IgD-negative memory B cell (primary cell): Measurements from ENCODE around the gene PRR9. TPM values are rescaled to one million over a fixed set of nuclear protein-coding genes. Genes with fewer than 3 reads are reported as not detected.

ENCODE experiments used
- H3K27ac Mint-ChIP-seq, 3 donors: one replicate each; pipeline ENCODE4 v1.8.0; 2020 to 2022; ENCODE audit warnings: mild to moderate bottlenecking in 3 of 3, mixed read lengths in 3 of 3, moderate library complexity in 1 of 3
- H3K27me3 Mint-ChIP-seq: one replicate; pipeline ENCODE4 v1.8.0; 2021; ENCODE audit warnings: mixed read lengths
- H3K36me3 Mint-ChIP-seq: one replicate; pipeline ENCODE4 v1.8.0; 2020; ENCODE audit warnings: mild to moderate bottlenecking, mixed read lengths
- H3K4me1 Mint-ChIP-seq, 3 donors: one replicate each; pipeline ENCODE4 v1.8.0; 2020 to 2022; ENCODE audit warnings: mixed read lengths in 3 of 3, mild to moderate bottlenecking in 1 of 3
- H3K4me3 Mint-ChIP-seq, 4 donors: one replicate each; pipeline ENCODE4 v1.8.0; 2020 to 2022; ENCODE audit warnings: mild to moderate bottlenecking in 4 of 4, mixed read lengths in 4 of 4, moderate library complexity in 3 of 4
- H3K9me3 Mint-ChIP-seq, 3 donors: one replicate each; pipeline ENCODE4 v1.8.0; 2020 to 2021; ENCODE audit warnings: mixed read lengths in 3 of 3, mild to moderate bottlenecking in 1 of 3
- polyA plus RNA-seq: library from polyadenylated mRNA; unstranded; fragments of 300-500 nt; fragmentation: Illumina TruSeq; gene quantifications from one replicate; pipeline ENCODE4 v1.2.3, GENCODE V29; 2021

Gene PRR9
- polyA plus RNA-seq, 1 donor from 2014 or later, result not detected

DNA sequence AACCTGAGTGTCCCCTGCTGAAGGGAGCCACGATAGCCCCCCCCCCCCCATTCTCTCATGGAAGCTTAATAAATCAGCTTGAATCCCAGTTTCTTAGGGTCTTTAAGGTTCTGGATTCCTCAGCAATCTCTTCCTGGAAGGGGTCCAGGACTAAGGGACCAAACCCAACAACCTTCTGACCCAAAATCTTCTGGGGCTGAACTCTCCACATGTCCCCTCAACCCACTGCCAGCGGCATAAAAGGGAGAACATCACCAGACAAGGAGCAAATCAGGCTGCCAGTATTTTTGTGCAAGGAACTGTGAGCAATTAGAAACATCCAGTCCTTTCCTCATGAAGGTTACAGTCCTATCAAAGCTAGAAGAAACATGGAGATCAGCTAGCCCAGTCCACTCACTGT, 29.4 kb downstream of the PRR9 start:
- no peak overlapping the region for H3K4me3 Mint-ChIP-seq

DNA sequence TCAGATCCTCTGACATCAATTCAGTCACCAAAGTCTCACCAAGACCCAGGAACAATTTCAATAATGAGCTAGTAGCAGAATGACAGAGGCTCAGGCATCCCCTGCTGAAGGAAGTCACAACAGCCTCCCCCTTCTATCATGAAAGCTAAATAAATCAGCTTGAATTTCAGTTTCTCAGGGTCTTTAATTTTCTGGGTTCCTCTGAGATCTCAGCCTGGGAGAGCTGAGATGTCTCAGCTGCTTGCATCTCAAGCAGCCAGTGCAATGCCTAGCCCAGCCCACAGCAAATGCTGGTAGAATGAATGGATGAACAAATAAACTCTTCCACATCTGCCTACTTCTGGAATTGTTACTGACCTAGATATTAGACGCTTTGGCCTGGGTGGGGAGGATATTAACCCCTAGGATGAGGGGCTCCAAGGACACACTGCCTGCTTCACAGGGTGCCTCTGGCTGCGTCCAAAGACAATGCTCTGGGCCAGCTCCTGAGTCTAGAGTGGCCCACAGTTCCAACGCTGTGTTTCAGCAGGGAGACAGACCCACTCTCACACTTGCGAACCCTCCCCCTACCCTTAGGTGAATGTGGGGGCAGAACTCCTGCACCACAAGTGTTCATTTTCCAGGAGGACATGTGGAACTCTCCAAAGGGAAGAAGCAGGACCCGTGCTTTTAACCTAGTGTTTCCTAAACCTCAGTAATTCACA, 30.9 kb downstream of the PRR9 start:
- H3K27me3 Mint-ChIP-seq, result peaks cover 9% of the 10 kb centered on the region
- no peak overlapping the region for H3K27ac Mint-ChIP-seq
- peaks cover 2% of the 10 kb centered on the region for H3K36me3 Mint-ChIP-seq
- H3K9me3 Mint-ChIP-seq, result peaks cover 3 to 7% (median 3%) of the 10 kb centered on the region in 3 donors
- H3K4me3 Mint-ChIP-seq, result no peak overlapping the region
- peaks cover 0 to 7% (median 0%) of the 10 kb centered on the region in 3 donors for H3K4me1 Mint-ChIP-seq

More for the DNA sequence above, 29.4 kb downstream of the PRR9 start:
- no peak overlapping the region for H3K27ac Mint-ChIP-seq
- H3K9me3 Mint-ChIP-seq, result peaks cover 3 to 7% (median 3%) of the 10 kb centered on the region in 3 donors
- peaks cover 0 to 6% (median 0%) of the 10 kb centered on the region in 3 donors for H3K4me1 Mint-ChIP-seq
- peaks cover 2% of the 10 kb centered on the region for H3K36me3 Mint-ChIP-seq
- H3K27me3 Mint-ChIP-seq, result peaks cover 9% of the 10 kb centered on the region

DNA sequence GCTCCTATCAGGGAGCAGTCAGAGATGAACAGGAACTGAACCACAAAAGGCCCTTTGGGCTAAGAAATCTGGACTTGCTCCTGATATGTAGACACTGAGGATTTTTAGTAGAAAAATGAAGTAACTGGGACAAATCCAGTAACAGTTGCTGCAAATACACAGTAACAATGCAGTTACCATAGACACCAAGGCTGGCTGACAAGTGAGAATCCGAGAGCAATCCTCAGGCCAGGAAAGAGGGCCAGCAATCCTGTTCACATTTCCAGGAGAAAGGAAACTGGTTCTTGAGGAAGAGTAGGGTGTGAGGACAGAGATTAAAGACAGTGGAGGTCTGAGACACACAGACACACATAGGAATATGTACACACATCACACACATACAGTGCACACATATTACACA, 32.8 kb downstream of the PRR9 start:
- peaks cover 2% of the 10 kb centered on the region for H3K36me3 Mint-ChIP-seq
- H3K4me3 Mint-ChIP-seq, result no peak overlapping the region
- H3K27ac Mint-ChIP-seq, result no peak overlapping the region
- H3K4me1 Mint-ChIP-seq, result peaks cover 0 to 7% (median 0%) of the 10 kb centered on the region in 3 donors
- H3K27me3 Mint-ChIP-seq, result peaks cover 8% of the 10 kb centered on the region
- peaks cover 0 to under 1% (median 0%) of the 10 kb centered on the region in 3 donors for H3K9me3 Mint-ChIP-seq

DNA sequence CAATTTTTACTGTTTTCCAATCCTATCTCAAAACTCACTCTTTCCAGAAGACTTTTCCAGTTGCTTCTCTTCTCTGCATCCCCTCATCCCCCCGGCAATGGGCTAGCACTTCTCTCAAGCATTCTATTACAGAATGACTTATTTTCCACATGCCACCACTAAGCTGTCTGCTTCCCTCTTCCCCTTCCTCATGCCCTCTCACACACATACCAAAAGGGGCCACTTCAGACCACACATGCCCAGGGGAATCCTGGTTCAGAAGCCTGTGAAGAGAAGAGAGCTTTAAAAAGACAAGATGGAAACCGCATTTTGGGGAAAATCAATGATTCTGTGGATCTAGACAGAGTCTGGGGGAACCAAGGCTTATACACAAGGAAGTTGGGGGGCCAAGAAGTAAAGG, 33.7 kb downstream of the PRR9 start:
- Mint-ChIP-seq H3K9me3 (no peaks in the 10 kb centered on the region), H3K4me1 (peaks cover 0 to 7% (median 0%) of the 10 kb centered on the region in 3 donors), H3K4me3 (peak overlapping the region in 2 of 4 donors; percentile 1 to 45), H3K36me3 (peaks cover 2% of the 10 kb centered on the region), H3K27ac (no peak overlapping the region), H3K27me3 (peaks cover 8% of the 10 kb centered on the region)

DNA sequence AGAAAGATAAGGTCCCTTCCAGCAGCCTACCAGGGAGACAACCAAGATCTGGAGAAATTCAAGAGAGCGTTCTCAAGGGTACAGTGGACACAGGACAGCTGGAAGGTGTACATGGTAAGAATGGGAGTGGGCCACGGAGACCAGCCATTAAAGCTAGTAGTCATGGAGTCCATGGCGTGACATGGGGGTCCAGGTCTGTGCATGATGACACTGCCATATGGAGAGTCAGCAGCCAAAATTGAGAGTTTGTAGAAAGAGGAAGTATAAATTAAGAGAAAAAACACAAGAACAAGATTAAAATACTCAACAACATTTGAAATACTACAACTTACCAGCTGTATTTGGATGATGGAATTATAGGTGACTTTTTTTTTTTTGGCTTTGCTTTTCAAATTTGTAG, 34.2 kb downstream of the PRR9 start:
- Mint-ChIP-seq H3K4me3 (no peak overlapping the region), H3K36me3 (peaks cover 2% of the 10 kb centered on the region), H3K4me1 (peaks cover 0 to 7% (median 0%) of the 10 kb centered on the region in 3 donors), H3K27ac (no peak overlapping the region), H3K27me3 (peaks cover 8% of the 10 kb centered on the region), H3K9me3 (no peaks in the 10 kb centered on the region)

DNA sequence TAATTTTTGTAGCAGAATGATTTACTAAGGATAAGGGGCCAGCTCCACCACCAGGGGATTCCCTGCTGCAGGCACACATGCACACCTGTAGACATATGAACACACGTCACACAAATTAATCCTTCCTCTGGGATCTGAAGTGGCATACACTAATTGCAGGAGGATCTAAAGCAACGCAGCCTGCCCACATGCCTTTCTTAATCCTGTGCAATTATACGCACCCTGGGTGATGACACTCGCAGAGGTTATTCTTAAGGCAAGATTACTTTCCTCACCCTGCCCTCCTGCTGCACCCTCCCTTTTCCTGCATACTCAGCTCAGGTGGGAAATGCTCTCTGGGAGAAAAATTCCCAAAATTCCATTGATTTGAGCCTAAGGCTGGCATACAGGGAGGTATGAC, 34.6 kb downstream of the PRR9 start:
- peaks cover 8% of the 10 kb centered on the region for H3K27me3 Mint-ChIP-seq
- H3K4me1 Mint-ChIP-seq, result peaks cover 0 to 7% (median 0%) of the 10 kb centered on the region in 3 donors
- H3K27ac Mint-ChIP-seq, result no peak overlapping the region
- H3K4me3 Mint-ChIP-seq, result no peak overlapping the region
- peaks cover 2% of the 10 kb centered on the region for H3K36me3 Mint-ChIP-seq
- H3K9me3 Mint-ChIP-seq, result no peaks in the 10 kb centered on the region

DNA sequence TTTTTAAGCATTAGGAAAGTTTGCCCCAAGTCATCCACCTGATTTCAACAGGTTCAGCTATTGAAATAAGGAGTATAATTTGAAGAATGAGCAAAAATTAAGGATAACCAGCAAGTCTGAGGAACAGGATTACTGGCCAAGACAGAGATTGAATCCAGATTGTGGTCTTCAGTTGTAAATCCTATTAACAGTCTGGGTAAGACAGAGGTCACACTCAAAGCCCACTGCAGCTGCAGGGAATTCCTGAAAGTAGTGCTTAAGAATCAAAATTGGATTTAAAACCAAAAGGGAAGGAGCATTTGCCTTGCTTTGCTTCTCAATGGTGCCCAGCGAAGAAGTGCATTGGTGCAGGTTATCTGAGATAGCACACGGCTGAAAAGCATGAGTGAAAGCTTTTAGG, 35.7 kb downstream of the PRR9 start:
- H3K27me3 Mint-ChIP-seq, result peaks cover 3% of the 10 kb centered on the region
- H3K4me3 Mint-ChIP-seq, result no peak overlapping the region
- peaks cover 2% of the 10 kb centered on the region for H3K36me3 Mint-ChIP-seq
- no peak overlapping the region for H3K27ac Mint-ChIP-seq
- peaks cover 0 to 7% (median 0%) of the 10 kb centered on the region in 3 donors for H3K4me1 Mint-ChIP-seq
- H3K9me3 Mint-ChIP-seq, result no peaks in the 10 kb centered on the region

DNA sequence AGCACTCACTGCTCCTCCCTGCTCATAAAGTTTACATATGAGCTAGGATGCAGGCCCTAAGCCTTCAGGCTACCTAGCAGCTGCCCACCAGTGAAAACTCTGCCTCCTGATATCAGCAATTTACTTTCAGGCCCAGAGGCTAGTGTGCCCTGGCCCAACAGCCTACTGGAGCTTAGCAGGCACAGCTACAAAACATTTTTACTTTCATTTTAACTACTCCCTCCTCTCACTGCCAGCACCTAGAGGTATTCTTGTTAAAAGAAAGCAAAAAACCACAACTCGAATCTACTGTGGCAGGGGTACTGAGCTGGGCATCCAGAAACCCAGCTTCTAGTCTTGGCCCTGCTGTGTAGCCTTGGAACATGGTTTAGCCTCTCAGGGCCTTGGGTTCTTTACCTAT, 36.3 kb downstream of the PRR9 start:
- H3K36me3 Mint-ChIP-seq, result peaks cover 2% of the 10 kb centered on the region
- H3K4me3 Mint-ChIP-seq, result no peak overlapping the region
- no peak overlapping the region for H3K27ac Mint-ChIP-seq
- H3K27me3 Mint-ChIP-seq, result peaks cover 3% of the 10 kb centered on the region
- H3K9me3 Mint-ChIP-seq, result no peaks in the 10 kb centered on the region
- peaks cover 0 to 7% (median 0%) of the 10 kb centered on the region in 3 donors for H3K4me1 Mint-ChIP-seq

DNA sequence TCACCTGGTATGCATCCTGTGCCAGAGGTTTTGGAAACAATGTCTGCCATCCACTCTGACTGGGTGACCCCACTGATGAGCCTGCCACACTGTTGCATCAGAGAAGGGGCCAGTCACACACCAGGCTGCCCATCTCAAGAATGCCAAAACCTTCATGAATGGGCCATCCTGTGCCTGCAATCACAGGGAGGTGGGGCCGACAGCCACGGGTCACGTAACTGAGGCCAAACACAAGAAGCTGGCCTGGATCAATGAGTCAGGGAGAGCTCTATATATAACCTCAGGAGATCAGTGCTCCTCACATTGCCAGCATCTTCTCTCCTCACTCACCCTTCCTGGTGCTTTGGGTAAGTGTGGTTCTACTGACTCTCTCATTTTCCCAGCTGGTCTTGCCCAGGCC, 42.0 kb downstream of the PRR9 start, which contains the start of gene LORICRIN:
TSS of gene LORICRIN (plus strand) at position 301 of the 400 bp plus-strand sequence. CDS start 1,263 bp downstream, outside the sequence.
- peak within 1 kb of the TSS; percentile 68 to 93 (median 80) for H3K4me3 Mint-ChIP-seq
- no peaks in the 10 kb centered on the region for H3K36me3 Mint-ChIP-seq
- peaks cover 30% of the 10 kb centered on the region for H3K27me3 Mint-ChIP-seq
- no peak within 1 kb of the TSS for H3K27ac Mint-ChIP-seq
- H3K9me3 Mint-ChIP-seq, result no peaks in the 10 kb centered on the region
- peaks cover 19 to 21% (median 20%) of the 10 kb centered on the region in 3 donors for H3K4me1 Mint-ChIP-seq

DNA sequence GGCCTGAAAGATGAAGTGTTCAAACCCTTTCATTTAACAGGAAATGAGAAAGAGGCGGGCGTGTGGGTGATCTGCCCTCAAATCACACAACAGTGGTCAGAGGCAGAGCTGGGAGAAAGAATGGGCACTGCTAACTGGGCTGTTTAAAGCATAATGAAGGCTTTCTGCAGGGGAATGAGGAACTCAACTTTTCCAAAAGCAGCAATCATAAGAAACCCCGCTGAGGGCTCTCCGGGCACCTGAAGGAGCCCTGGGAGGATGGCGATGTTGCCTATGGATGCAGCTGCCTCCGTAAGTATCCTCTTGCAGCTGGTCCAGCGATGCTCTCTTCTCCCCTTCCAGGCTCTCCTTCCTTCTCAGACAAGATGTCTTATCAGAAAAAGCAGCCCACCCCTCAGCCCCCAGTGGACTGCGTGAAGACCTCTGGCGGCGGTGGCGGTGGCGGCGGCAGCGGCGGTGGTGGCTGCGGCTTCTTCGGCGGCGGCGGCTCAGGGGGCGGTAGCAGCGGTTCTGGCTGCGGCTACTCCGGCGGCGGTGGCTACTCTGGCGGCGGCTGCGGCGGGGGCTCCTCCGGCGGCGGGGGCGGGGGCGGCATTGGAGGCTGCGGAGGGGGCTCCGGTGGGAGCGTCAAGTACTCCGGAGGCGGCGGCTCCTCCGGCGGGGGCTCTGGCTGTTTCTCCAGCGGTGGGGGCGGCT, 43.3 kb downstream of the PRR9 start:
- H3K4me1 Mint-ChIP-seq, result peaks cover 19 to 21% (median 20%) of the 10 kb centered on the region in 3 donors
- no peak overlapping the region for H3K27ac Mint-ChIP-seq
- peaks cover 36% of the 10 kb centered on the region for H3K27me3 Mint-ChIP-seq
- no peaks in the 10 kb centered on the region for H3K36me3 Mint-ChIP-seq
- H3K9me3 Mint-ChIP-seq, result no peaks in the 10 kb centered on the region
- H3K4me3 Mint-ChIP-seq, result peak overlapping the region; percentile 68 to 93 (median 80)

DNA sequence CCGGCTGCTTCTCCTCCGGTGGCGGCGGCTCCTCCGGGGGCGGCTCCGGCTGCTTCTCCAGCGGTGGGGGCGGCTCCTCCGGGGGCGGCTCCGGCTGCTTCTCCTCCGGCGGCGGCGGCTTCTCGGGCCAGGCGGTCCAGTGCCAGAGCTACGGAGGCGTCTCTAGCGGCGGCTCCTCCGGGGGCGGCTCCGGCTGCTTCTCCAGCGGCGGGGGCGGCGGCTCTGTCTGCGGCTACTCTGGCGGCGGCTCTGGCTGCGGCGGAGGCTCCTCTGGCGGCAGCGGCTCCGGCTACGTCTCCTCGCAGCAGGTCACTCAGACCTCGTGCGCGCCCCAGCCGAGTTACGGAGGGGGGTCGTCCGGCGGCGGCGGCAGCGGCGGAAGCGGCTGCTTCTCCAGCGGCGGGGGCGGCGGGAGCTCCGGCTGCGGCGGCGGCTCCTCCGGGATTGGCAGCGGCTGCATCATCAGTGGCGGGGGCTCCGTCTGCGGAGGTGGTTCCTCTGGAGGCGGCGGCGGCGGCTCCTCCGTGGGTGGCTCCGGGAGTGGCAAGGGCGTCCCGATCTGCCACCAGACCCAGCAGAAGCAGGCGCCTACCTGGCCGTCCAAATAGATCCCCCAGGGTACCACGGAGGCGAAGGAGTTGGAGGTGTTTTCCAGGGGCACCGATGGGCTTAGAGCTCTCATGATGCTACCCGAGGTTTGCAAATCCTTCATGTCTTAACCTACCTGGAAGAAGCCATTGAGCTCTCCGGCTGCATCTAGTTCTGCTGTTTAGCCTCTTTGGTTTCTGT, 44.1 kb downstream of the PRR9 start:
- no peaks in the 10 kb centered on the region for H3K9me3 Mint-ChIP-seq
- peak overlapping the region; percentile 53 to 80 (median 74) for H3K4me3 Mint-ChIP-seq
- H3K36me3 Mint-ChIP-seq, result no peaks in the 10 kb centered on the region
- peaks cover 19 to 21% (median 20%) of the 10 kb centered on the region in 3 donors for H3K4me1 Mint-ChIP-seq
- H3K27me3 Mint-ChIP-seq, result peaks cover 36% of the 10 kb centered on the region
- peak overlapping the region in 1 of 3 donors; percentile 60 for H3K27ac Mint-ChIP-seq

DNA sequence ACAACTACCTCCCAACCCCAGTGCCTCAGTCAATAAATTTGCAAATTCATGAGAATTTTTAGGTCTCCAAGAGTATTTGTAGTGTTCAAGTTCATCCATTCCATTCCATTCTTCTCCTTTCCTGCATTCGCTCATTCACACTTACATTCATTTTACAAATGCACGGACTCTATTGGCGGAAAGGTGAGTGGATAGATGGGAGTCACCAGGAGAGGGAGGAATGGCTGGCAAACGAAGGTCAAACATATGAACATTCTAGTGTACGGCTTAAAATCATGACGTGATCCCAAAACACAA, 44.6 kb downstream of the PRR9 start:
- peak overlapping the region; percentile 53 to 80 (median 74) for H3K4me3 Mint-ChIP-seq
- H3K4me1 Mint-ChIP-seq, result peaks cover 19 to 21% (median 20%) of the 10 kb centered on the region in 3 donors
- no peaks in the 10 kb centered on the region for H3K36me3 Mint-ChIP-seq
- peaks cover 0 to 3% (median 0%) of the 10 kb centered on the region in 3 donors for H3K9me3 Mint-ChIP-seq
- H3K27ac Mint-ChIP-seq, result peak overlapping the region in 2 of 3 donors; percentile 9 to 60
- H3K27me3 Mint-ChIP-seq, result peaks cover 36% of the 10 kb centered on the region

DNA sequence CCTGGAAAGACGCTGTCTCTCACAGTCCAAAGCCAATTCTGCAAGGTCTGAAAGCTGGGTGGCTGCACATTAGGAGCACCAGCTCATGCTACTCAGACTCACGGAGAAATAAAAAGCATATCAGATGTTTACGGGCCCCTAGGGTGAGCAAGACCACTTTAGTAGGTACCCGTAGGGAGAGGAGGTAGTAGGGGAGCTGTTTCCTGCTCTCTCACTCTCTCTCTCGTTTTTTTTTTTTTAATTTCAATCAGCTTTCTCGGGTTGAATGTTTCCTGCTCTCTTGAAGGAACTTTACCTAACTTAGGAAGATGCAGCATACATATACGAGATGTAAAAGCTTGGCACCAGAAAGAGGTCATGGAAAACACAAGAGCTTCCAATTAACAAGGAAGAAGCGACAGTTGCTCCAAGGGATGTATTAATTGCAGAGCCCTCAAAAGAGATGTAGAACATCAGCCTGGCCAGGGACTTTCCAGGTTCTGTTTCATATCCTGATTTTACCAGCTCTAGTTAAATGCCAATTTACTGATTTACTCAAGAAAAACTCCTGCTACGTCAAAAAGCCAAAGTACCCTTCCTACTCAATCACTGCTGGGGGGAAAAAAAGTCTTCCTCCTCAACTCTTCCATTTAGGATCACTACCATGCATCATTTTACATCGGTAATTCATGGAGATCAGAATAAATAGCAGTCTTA, 45.2 kb downstream of the PRR9 start:
- Mint-ChIP-seq H3K4me1 (peaks cover 19 to 21% (median 20%) of the 10 kb centered on the region in 3 donors), H3K27ac (peak overlapping the region in 2 of 3 donors; percentile 1 to 3), H3K9me3 (peaks cover 0 to 3% (median 0%) of the 10 kb centered on the region in 3 donors), H3K27me3 (peaks cover 36% of the 10 kb centered on the region), H3K36me3 (no peaks in the 10 kb centered on the region), H3K4me3 (peak overlapping the region; percentile 53 to 80 (median 74))

DNA sequence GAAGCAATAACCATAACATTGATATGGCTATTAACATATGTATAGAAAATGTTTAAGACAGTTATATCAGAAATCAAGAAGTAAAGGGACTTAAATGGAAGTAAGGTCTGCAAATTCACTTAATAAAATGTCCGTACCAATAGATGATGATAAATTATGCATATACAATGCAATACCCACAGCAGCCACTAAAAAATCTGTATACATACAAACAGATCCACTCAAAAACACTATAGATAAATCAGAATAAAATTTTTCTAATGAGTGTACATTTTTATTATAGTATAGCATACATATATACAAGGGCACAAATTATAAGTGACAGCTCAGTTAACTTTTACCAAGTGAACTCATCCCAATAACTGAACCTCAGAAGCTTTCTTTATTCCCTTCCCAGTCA, 48.1 kb downstream of the PRR9 start:
- H3K4me1 Mint-ChIP-seq, result peaks cover 17 to 18% (median 17%) of the 10 kb centered on the region in 3 donors
- peaks cover 0 to 3% (median 0%) of the 10 kb centered on the region in 3 donors for H3K9me3 Mint-ChIP-seq
- H3K36me3 Mint-ChIP-seq, result no peaks in the 10 kb centered on the region
- no peak overlapping the region for H3K4me3 Mint-ChIP-seq
- peaks cover 30% of the 10 kb centered on the region for H3K27me3 Mint-ChIP-seq
- no peak overlapping the region for H3K27ac Mint-ChIP-seq
